ENCODE measurements around the gene ANKRD34C. TPM values are rescaled to one million over a fixed set of nuclear protein-coding genes. Genes with fewer than 3 reads are reported as not detected.

ANKRD34C gene
- polyA plus RNA-seq, 1 donor from 2014 or later: not detected

DNA sequence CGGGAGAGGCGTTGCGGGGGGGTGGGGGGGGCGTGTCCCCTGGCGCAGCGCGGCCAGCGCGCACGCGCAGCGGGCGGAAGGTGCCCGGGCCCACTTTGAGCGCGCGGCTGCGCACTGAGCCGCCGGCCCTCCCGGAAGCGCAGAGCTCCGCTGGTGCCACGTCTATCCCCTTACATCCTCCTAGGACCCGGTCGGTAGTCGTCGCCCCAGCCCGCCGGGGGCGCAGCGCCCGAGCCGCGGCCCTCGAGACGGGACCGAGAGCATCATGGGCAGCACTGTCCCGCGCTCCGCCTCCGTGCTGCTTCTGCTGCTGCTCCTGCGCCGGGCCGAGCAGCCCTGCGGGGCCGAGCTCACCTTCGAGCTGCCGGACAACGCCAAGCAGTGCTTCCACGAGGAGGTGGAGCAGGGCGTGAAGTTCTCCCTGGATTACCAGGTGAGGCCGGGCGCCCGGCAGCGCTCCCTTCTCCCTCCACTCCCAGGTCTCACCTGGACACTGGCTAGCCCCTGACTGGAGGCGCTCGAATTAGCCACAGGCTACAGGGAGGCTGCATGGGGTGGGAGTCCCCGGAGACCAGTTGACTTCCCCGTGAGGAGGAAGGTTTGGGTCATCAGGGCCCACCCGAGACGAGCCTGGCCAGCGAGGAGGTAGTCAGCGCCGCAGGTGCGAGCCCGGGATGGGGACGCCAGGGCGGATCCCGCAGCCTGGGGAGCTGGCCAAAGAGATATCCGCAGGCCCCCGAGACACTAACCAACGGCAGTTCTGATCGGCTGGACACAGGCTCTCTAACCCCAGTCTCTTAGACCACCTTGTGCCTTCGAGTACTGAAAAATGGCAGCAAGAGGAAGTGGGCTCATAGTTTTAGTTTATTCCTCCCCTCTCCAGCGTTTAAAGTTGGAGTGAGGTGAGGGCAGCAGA is 28.7 kb downstream of the ANKRD34C start, which contains the start of gene TMED3:
TSS of gene TMED3 (plus strand) at position 128 of the 916 bp plus-strand sequence. CDS start at position 266, 138 bp downstream.
- no peaks in the 10 kb centered on the region for H3K36me3 ChIP-seq (ENCODE audit: insufficient read depth, low read length)
- peak within 1 kb of the TSS; percentile 89 for H2AFZ ChIP-seq (ENCODE audit: low read depth, low read length)
- H3K9ac ChIP-seq (ENCODE audit: low read length): peak within 1 kb of the TSS; percentile 78
- H3K27ac ChIP-seq (ENCODE audit: low read length): peak within 1 kb of the TSS; percentile 51
- H3K27me3 ChIP-seq (ENCODE audit: insufficient read depth, low read depth, low read length): peaks cover 25% of the 10 kb centered on the region
- H3K9me3 ChIP-seq (ENCODE audit: low read length): no peaks in the 10 kb centered on the region
- peaks cover 2% of the 10 kb centered on the region for H3K79me2 ChIP-seq (replicated peaks; ENCODE audit: insufficient read depth, low read length)
- H3K4me2 ChIP-seq (ENCODE audit: low read length): peak within 1 kb of the TSS; percentile 74
- H3K9me2 ChIP-seq (ENCODE audit: insufficient read depth, low read length): no peaks in the 10 kb centered on the region
- no peaks in the 10 kb centered on the region for H4K20me1 ChIP-seq (ENCODE audit: insufficient read depth)
- H3K4me3 ChIP-seq (ENCODE audit: low read length): peak within 1 kb of the TSS; percentile 100
- no peaks in the 10 kb centered on the region for H3F3A ChIP-seq (ENCODE audit: insufficient read depth, low read length, poor library complexity, severe bottlenecking)
- TF ChIP-seq RAD21 (conservative IDR thresholded peaks at IDR 0.05): peak; percentile 68
- peak; percentile 96 for TF ChIP-seq MXI1 (conservative IDR thresholded peaks at IDR 0.05; ENCODE audit: poor library complexity, severe bottlenecking)
- peak; percentile 64 for TF ChIP-seq SMC3 (conservative IDR thresholded peaks at IDR 0.05; ENCODE audit: poor library complexity)
- TF ChIP-seq REST (IDR thresholded peaks at IDR 0.05; ENCODE audit: borderline replicate concordance): peak; percentile 34
- no peak for TF ChIP-seq EP300 (conservative IDR thresholded peaks at IDR 0.05; ENCODE audit: poor library complexity, severe bottlenecking)
- TF ChIP-seq, protein P1, sequence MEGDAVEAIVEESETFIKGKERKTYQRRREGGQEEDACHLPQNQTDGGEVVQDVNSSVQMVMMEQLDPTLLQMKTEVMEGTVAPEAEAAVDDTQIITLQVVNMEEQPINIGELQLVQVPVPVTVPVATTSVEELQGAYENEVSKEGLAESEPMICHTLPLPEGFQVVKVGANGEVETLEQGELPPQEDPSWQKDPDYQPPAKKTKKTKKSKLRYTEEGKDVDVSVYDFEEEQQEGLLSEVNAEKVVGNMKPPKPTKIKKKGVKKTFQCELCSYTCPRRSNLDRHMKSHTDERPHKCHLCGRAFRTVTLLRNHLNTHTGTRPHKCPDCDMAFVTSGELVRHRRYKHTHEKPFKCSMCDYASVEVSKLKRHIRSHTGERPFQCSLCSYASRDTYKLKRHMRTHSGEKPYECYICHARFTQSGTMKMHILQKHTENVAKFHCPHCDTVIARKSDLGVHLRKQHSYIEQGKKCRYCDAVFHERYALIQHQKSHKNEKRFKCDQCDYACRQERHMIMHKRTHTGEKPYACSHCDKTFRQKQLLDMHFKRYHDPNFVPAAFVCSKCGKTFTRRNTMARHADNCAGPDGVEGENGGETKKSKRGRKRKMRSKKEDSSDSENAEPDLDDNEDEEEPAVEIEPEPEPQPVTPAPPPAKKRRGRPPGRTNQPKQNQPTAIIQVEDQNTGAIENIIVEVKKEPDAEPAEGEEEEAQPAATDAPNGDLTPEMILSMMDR (IDR thresholded peaks at IDR 0.05; ENCODE audit: poor library complexity, severe bottlenecking): peak; percentile 75

- Histone ChIP-seq H3K27ac (ENCODE audit: low read length) (no peak overlapping the region), H3K27me3 (ENCODE audit: insufficient read depth, low read depth, low read length) (peaks cover 19% of the 10 kb centered on the region), H3K9ac (ENCODE audit: low read length) (peak overlapping the region; percentile 78), H3K9me2 (ENCODE audit: insufficient read depth, low read length) (no peaks in the 10 kb centered on the region), H2AFZ (ENCODE audit: low read depth, low read length) (peak overlapping the region; percentile 89), H3F3A (ENCODE audit: insufficient read depth, low read length, poor library complexity, severe bottlenecking) (no peaks in the 10 kb centered on the region), H3K79me2 (replicated peaks; ENCODE audit: insufficient read depth, low read length) (peaks cover 2% of the 10 kb centered on the region), H3K36me3 (ENCODE audit: insufficient read depth, low read length) (no peaks in the 10 kb centered on the region), H4K20me1 (ENCODE audit: insufficient read depth) (no peaks in the 10 kb centered on the region), H3K4me2 (ENCODE audit: low read length) (peak overlapping the region; percentile 63), H3K9me3 (ENCODE audit: low read length) (no peaks in the 10 kb centered on the region), H3K4me3 (ENCODE audit: low read length) (peak overlapping the region; percentile 100)
- TF ChIP-seq POLR2AphosphoS5 (IDR thresholded peaks at IDR 0.05) (no peak), MXI1 (conservative IDR thresholded peaks at IDR 0.05; ENCODE audit: poor library complexity, severe bottlenecking) (no peak), REST (IDR thresholded peaks at IDR 0.05; ENCODE audit: borderline replicate concordance) (no peak), EP300 (conservative IDR thresholded peaks at IDR 0.05; ENCODE audit: poor library complexity, severe bottlenecking) (no peak), SMC3 (conservative IDR thresholded peaks at IDR 0.05; ENCODE audit: poor library complexity) (no peak)
These were observed 29.5 kb downstream of the ANKRD34C start for GRCh38 chr15:79311901-79312553.

All from neural cell (in vitro differentiated cells).